Loucy (cell line): ENCODE results near the gene FAIM.

Experiments used
- EZH2phosphoT487 ChIP-seq: fragments of 200-600 bp; IDR thresholded peaks from 2 replicates; pipeline ENCODE4 v1.6.1; 2018; ENCODE audit warnings: antibody characterized with exemption, mild to moderate bottlenecking, moderate library complexity, borderline replicate concordance
- TF ChIP-seq, protein P1 (sequence below): fragments of 200-600 bp; sonication (generic); conservative IDR thresholded peaks from 2 replicates; pipeline ENCODE4 v1.5.1; 2014; ENCODE audit warnings: mild to moderate bottlenecking, antibody characterized with exemption, low read length

GRCh38 chr3:138624518-138624917 lies 15.9 kb downstream of the FAIM start:
- TF ChIP-seq, protein P1, sequence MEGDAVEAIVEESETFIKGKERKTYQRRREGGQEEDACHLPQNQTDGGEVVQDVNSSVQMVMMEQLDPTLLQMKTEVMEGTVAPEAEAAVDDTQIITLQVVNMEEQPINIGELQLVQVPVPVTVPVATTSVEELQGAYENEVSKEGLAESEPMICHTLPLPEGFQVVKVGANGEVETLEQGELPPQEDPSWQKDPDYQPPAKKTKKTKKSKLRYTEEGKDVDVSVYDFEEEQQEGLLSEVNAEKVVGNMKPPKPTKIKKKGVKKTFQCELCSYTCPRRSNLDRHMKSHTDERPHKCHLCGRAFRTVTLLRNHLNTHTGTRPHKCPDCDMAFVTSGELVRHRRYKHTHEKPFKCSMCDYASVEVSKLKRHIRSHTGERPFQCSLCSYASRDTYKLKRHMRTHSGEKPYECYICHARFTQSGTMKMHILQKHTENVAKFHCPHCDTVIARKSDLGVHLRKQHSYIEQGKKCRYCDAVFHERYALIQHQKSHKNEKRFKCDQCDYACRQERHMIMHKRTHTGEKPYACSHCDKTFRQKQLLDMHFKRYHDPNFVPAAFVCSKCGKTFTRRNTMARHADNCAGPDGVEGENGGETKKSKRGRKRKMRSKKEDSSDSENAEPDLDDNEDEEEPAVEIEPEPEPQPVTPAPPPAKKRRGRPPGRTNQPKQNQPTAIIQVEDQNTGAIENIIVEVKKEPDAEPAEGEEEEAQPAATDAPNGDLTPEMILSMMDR: no peak
- no peak for TF ChIP-seq EZH2phosphoT487
